Gastrocnemius medialis (tissue), 4 donors: ENCODE measurements around the gene NUDT5. TPM values are rescaled to one million over a fixed set of nuclear protein-coding genes. Genes with fewer than 3 reads are reported as not detected.

Experiments
- ATAC-seq, 2 donors: fragments of 150-250 bp; one replicate each; pipeline ENCODE4 v1.9.1; 2016
- DNase-seq, 2 donors: peaks; one replicate each; pipeline ENCODE4 v3.0.0-alpha.2; 2019
- H3K27ac ChIP-seq, 4 donors: fragments of 200-600 bp; sonication (generic); 1 replicate in 1 of 4; 2 replicates in 3 of 4; pipeline ENCODE4 v1.5.1; 2016 to 2018; ENCODE audit warnings: mild to moderate bottlenecking in 2 of 4, moderate library complexity in 1 of 4
- H3K27me3 ChIP-seq, 3 donors: fragments of 200-600 bp; sonication (generic) in 2 of 3; 1 replicate in 1 of 3; 2 replicates in 2 of 3; pipeline versions ENCODE4 v1.5.1 to v1.6.0; 2016 to 2019; ENCODE audit warnings: mild to moderate bottlenecking in 1 of 3, moderate library complexity in 1 of 3
- H3K36me3 ChIP-seq, 2 donors: fragments of 200-600 bp; sonication (generic) in 1 of 2; one replicate each; pipeline ENCODE4 v1.5.1; 2017 to 2018
- H3K4me1 ChIP-seq, 2 donors: fragments of 200-600 bp; sonication (generic) in 1 of 2; one replicate each; pipeline ENCODE4 v1.5.1; 2016 to 2017; ENCODE audit warnings: mild to moderate bottlenecking in 2 of 2
- H3K4me3 ChIP-seq, 4 donors: fragments of 200-600 bp; sonication (generic) in 3 of 4; 1 replicate in 1 of 4; 2 replicates in 3 of 4; pipeline ENCODE4 v1.5.1; 2016 to 2019; ENCODE audit warnings: mild to moderate bottlenecking in 2 of 4
- H3K9me3 ChIP-seq, 3 donors: fragments of 200-600 bp; sonication (generic) in 2 of 3; 1 replicate in 1 of 3; 2 replicates in 2 of 3; pipeline ENCODE4 v1.5.1; 2016 to 2019
- POLR2A ChIP-seq, 2 donors: fragments of 450-650 bp; IDR thresholded peaks; one replicate each; pipeline ENCODE4 v1.6.1; 2017; ENCODE audit warnings: antibody characterized with exemption in 2 of 2, mild to moderate bottlenecking in 2 of 2, moderate library complexity in 2 of 2
- in situ Hi-C, 4 donors: fragments of 200-750 bp; cut with MboI; loops; one replicate each; pipeline versions ENCODE4 v1.15.0 to v1.8.0; 2017; ENCODE audit warnings: low sequenced_read_pairs in 4 of 4
- intact Hi-C: fragments of 100-400 bp; cut with DNase I; formaldehyde crosslinking; loops from one replicate; pipeline ENCODE4 v1.15.1; 2023; ENCODE audit warnings: low total_unique reads
- total RNA-seq, 4 donors: library from RNA; depleted of rRNA; stranded (reverse); fragments of >200 nt; gene quantifications; one replicate each; pipeline versions ENCODE4 v1.1.0 to v1.2.3, GENCODE V29; 2016
- TF ChIP-seq, protein P1 (sequence below), 5 experiments: fragments of 450-650 bp in 3 of 5; fragments of 200-600 bp in 2 of 5; sonication (generic) in 2 of 5; IDR thresholded peaks in 4 of 5; conservative IDR thresholded peaks in 1 of 5; 1 replicate in 4 of 5; 2 replicates in 1 of 5; pipeline ENCODE4 v1.5.1; 2016 to 2019; ENCODE audit warnings: antibody characterized with exemption in 5 of 5, mild to moderate bottlenecking in 3 of 5, moderate library complexity in 3 of 5

NUDT5 gene
- total RNA-seq, 4 donors from 2014 or later: 5.1 to 8.2 (median 5.6) TPM

DNA sequence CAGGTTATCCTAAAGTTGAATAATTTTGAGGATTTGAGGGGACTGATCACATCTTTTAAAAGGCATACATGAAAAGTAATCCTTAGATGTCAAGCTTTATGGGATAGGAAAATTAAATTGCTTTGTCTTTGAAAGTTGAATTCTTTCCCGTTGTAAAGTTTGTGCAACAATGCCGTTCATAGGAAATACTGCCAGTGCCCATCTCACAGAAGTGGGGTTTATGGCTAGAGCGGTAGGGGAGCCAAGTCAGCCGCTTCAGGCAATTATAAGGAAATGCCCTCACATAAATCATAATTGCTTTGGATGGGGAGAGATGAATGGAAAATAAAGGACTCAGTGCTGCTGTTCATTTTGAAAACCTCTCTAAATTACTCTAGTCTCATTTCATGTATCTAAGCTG lies 18.4 kb upstream of the NUDT5 start:
- H3K36me3 ChIP-seq: peaks cover 0 to 48% of the 10 kb centered on the region in 2 donors
- peaks cover 11 to 16% of the 10 kb centered on the region in 2 donors for H3K4me1 ChIP-seq
- no peak overlapping the region for H3K27ac ChIP-seq
- TF ChIP-seq POLR2A (IDR thresholded peaks at IDR 0.05): no peak
- TF ChIP-seq, protein P1, sequence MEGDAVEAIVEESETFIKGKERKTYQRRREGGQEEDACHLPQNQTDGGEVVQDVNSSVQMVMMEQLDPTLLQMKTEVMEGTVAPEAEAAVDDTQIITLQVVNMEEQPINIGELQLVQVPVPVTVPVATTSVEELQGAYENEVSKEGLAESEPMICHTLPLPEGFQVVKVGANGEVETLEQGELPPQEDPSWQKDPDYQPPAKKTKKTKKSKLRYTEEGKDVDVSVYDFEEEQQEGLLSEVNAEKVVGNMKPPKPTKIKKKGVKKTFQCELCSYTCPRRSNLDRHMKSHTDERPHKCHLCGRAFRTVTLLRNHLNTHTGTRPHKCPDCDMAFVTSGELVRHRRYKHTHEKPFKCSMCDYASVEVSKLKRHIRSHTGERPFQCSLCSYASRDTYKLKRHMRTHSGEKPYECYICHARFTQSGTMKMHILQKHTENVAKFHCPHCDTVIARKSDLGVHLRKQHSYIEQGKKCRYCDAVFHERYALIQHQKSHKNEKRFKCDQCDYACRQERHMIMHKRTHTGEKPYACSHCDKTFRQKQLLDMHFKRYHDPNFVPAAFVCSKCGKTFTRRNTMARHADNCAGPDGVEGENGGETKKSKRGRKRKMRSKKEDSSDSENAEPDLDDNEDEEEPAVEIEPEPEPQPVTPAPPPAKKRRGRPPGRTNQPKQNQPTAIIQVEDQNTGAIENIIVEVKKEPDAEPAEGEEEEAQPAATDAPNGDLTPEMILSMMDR (IDR thresholded peaks at IDR 0.05 in 4 of 5, conservative IDR thresholded peaks at IDR 0.05 in 1 of 5): no peak
- H3K27me3 ChIP-seq: no peaks in the 10 kb centered on the region
- intact Hi-C loops: loop anchor here (5.0 kb wide), 1 partner anchor 498 kb away; no protein-coding TSS in a partner anchor
- in situ Hi-C loops: loop anchor here in 1 of 4 donors (25.0 kb wide), 1 partner anchor 873 kb away; no protein-coding TSS in a partner anchor
- DNase-seq (no peak), ATAC-seq (no peak)
- no peaks in the 10 kb centered on the region for H3K9me3 ChIP-seq
- no peak overlapping the region for H3K4me3 ChIP-seq

DNA sequence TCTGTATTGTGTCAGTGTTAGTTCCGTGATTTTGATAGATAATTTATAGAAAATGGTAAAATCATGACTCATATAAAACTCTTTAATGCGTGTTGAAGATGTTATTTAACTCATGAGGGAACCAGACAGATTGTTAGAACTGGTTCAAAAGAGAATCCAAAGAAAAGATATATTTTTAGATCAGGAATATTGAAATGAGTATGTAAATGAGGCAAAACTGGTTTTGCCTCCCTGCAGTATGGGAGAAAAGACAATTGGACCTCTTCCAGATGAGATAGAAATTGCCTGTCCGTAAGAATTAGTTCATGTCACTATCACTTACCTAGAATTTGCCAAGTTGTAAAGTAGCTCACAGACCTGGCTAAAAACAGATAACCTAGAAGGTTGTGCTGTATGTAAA lies 17.9 kb upstream of the NUDT5 start:
- DNase-seq: no peak
- Histone ChIP-seq H3K27ac (no peak overlapping the region), H3K4me1 (peaks cover 11 to 16% of the 10 kb centered on the region in 2 donors), H3K9me3 (no peaks in the 10 kb centered on the region), H3K4me3 (no peak overlapping the region), H3K36me3 (peaks cover 0 to 43% of the 10 kb centered on the region in 2 donors), H3K27me3 (no peaks in the 10 kb centered on the region)
- no peak for ATAC-seq
- in situ Hi-C loops: loop anchor here in 1 of 4 donors (25.0 kb wide), 1 partner anchor 874 kb away; no protein-coding TSS in a partner anchor
- TF ChIP-seq, protein P1 (IDR thresholded peaks at IDR 0.05 in 4 of 5, conservative IDR thresholded peaks at IDR 0.05 in 1 of 5): no peak
- no peak for TF ChIP-seq POLR2A (IDR thresholded peaks at IDR 0.05)
- intact Hi-C loops: loop anchor here (5.0 kb wide), 1 partner anchor 499 kb away; no protein-coding TSS in a partner anchor

DNA sequence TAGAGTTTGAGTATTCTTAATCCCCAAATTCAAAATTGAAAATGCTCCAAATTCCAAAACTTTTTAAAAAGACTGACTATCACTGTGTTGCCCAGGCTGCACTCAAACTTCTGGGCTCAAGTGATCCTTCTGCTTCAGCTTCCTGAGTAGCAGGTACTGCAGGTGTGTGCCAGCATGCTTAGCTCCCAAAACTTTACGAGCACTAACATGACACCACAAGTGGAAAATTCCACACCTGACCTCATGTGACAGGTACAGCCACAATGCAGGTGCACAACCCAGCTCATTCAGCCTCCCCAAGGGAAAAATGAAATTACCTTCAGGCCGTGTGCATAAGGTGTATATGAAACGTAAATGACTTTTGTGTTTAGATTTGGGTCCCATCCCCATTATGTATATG lies 16.8 kb upstream of the NUDT5 start:
- no peak for TF ChIP-seq POLR2A (IDR thresholded peaks at IDR 0.05)
- TF ChIP-seq, protein P1 (IDR thresholded peaks at IDR 0.05 in 4 of 5, conservative IDR thresholded peaks at IDR 0.05 in 1 of 5): no peak
- ATAC-seq (no peak), DNase-seq (no peak)
- intact Hi-C loops: loop anchor here (5.0 kb wide), 1 partner anchor 500 kb away; no protein-coding TSS in a partner anchor
- Histone ChIP-seq H3K9me3 (no peaks in the 10 kb centered on the region), H3K27ac (no peak overlapping the region), H3K4me1 (peaks cover 11 to 16% of the 10 kb centered on the region in 2 donors), H3K4me3 (no peak overlapping the region), H3K36me3 (peaks cover 0 to 32% of the 10 kb centered on the region in 2 donors), H3K27me3 (no peaks in the 10 kb centered on the region)
- in situ Hi-C loops: loop anchor here in 1 of 4 donors (25.0 kb wide), 1 partner anchor 875 kb away; no protein-coding TSS in a partner anchor

DNA sequence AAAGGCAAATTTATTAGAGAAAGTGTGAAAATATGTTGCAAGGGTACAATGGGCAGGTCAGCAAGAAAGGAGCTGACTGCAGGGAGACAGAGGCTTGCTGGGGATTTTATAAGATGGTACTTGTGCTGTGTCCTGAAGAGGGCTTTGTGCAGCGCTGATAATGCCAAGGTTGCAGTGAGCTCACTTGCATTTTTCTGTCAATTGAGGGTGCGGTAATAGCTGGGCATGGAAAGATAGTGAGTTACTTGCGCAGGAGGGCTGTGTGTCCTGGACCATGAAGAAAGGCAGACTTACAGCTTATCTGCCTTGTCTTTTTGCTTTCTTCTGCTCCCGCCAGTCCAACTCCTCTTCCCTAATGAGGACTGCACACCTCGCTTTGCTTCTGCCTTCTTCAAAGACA lies 12.8 kb upstream of the NUDT5 start:
- Histone ChIP-seq H3K9me3 (no peaks in the 10 kb centered on the region), H3K27me3 (no peaks in the 10 kb centered on the region), H3K36me3 (peaks cover 0 to 27% of the 10 kb centered on the region in 2 donors), H3K4me1 (peaks cover 0 to 4% of the 10 kb centered on the region in 2 donors), H3K4me3 (no peak overlapping the region), H3K27ac (no peak overlapping the region)
- ATAC-seq: no peak
- intact Hi-C loops (no loop called here), in situ Hi-C loops (loop anchor here in 1 of 4 donors (25.0 kb wide), 1 partner anchor 879 kb away; no protein-coding TSS in a partner anchor)
- DNase-seq: no peak
- TF ChIP-seq, protein P1 (IDR thresholded peaks at IDR 0.05 in 4 of 5, conservative IDR thresholded peaks at IDR 0.05 in 1 of 5): no peak
- TF ChIP-seq POLR2A (IDR thresholded peaks at IDR 0.05): no peak
